Measurements from ENCODE around the gene GPR32.

DNA sequence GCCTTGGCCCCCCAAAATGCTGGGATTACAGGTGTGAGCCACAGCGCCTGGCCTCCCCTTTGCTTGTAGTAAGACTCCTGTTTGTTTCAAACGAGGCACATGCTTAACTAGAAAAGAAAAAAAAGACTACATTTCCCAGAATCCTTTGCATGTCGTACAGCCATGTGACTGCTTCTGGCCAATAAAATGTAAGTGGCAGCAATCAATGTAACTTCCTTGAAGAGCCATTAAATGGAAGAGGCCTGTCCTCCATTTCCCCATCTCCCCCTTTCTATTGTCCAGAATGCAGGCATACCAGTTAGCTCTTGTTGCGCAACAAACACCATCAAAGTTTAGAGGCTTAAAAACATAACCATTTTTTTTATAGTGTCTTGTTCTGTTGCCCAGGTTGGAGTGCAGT is 10.4 kb upstream of the GPR32 start:
- TF ChIP-seq, protein P1, sequence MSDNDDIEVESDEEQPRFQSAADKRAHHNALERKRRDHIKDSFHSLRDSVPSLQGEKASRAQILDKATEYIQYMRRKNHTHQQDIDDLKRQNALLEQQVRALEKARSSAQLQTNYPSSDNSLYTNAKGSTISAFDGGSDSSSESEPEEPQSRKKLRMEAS (CRISPR knock-in tag; IDR thresholded peaks at IDR 0.05): no peak
- TF ChIP-seq, protein P2, sequence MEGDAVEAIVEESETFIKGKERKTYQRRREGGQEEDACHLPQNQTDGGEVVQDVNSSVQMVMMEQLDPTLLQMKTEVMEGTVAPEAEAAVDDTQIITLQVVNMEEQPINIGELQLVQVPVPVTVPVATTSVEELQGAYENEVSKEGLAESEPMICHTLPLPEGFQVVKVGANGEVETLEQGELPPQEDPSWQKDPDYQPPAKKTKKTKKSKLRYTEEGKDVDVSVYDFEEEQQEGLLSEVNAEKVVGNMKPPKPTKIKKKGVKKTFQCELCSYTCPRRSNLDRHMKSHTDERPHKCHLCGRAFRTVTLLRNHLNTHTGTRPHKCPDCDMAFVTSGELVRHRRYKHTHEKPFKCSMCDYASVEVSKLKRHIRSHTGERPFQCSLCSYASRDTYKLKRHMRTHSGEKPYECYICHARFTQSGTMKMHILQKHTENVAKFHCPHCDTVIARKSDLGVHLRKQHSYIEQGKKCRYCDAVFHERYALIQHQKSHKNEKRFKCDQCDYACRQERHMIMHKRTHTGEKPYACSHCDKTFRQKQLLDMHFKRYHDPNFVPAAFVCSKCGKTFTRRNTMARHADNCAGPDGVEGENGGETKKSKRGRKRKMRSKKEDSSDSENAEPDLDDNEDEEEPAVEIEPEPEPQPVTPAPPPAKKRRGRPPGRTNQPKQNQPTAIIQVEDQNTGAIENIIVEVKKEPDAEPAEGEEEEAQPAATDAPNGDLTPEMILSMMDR (IDR thresholded peaks at IDR 0.05): no peak
- TF ChIP-seq GTF2I (CRISPR knock-in tag; conservative IDR thresholded peaks at IDR 0.05): no peak
